Sigmoid colon (tissue), 7 donors: ENCODE data around the gene CHTF18. TPM values are rescaled to one million over a fixed set of nuclear protein-coding genes. Genes with fewer than 3 reads are reported as not detected.

ENCODE experiments used
- DNase-seq: peaks from one replicate; pipeline ENCODE4 v3.0.0-alpha.2; 2019
- H3K27ac ChIP-seq, 4 donors: fragments of 200-600 bp; sonication (generic); one replicate each; pipeline ENCODE4 v1.5.1; 2016 to 2019; ENCODE audit warnings: mild to moderate bottlenecking in 1 of 4
- H3K27me3 ChIP-seq, 3 donors: fragments of 200-600 bp; sonication (generic); one replicate each; pipeline ENCODE4 v1.5.1; 2019; ENCODE audit warnings: mild to moderate bottlenecking in 1 of 3
- H3K36me3 ChIP-seq, 4 donors: fragments of 200-600 bp; sonication (generic); one replicate each; pipeline ENCODE4 v1.5.1; 2016 to 2019
- H3K4me1 ChIP-seq, 4 donors: fragments of 200-600 bp; sonication (generic); one replicate each; pipeline ENCODE4 v1.5.1; 2017 to 2019
- H3K4me3 ChIP-seq, 4 donors: fragments of 200-600 bp; sonication (generic); one replicate each; pipeline ENCODE4 v1.5.1; 2017 to 2019; ENCODE audit warnings: mild to moderate bottlenecking in 2 of 4, moderate library complexity in 1 of 4
- H3K9me3 ChIP-seq, 4 donors: fragments of 200-600 bp in 3 of 4; sonication (generic) in 3 of 4; one replicate each; pipeline versions ENCODE4 v1.5.1 to v1.6.1; 2013 to 2019
- EP300 ChIP-seq, 4 donors: sonication (generic); formaldehyde crosslinking; IDR thresholded peaks; one replicate each; pipeline ENCODE4 v1.6.1; 2017; ENCODE audit warnings: antibody characterized with exemption in 4 of 4
- POLR2A ChIP-seq, 2 donors: fragments of 450-650 bp; IDR thresholded peaks; one replicate each; pipeline ENCODE4 v1.6.1; 2016; ENCODE audit warnings: antibody characterized with exemption in 2 of 2, mild to moderate bottlenecking in 2 of 2, moderate library complexity in 2 of 2
- POLR2AphosphoS5 ChIP-seq, 4 donors: sonication (generic); formaldehyde crosslinking; IDR thresholded peaks; one replicate each; pipeline ENCODE4 v1.6.1; 2017; ENCODE audit warnings: antibody characterized with exemption in 4 of 4
- WGBS, 2 donors: extraction: QIAGEN DNeasy Blood & Tissue Kit; methylation state at CpG; one replicate each; pipeline ENCODE4 v1.1.7; 2013; 5-methylcytosine and 5-hydroxymethylcytosine counted together
- intact Hi-C: fragments of 100-400 bp; cut with DNase I; formaldehyde crosslinking; loops from one replicate; pipeline ENCODE4 v1.15.1; 2023
- polyA plus RNA-seq, 3 donors: library from polyadenylated mRNA; stranded (reverse); fragments of 200-250 nt; gene quantifications; one replicate each; pipeline ENCODE4 v1.2.3, GENCODE V29; 2013
- total RNA-seq, 4 donors: library from RNA; depleted of rRNA; stranded (reverse); fragments of >200 nt; gene quantifications; one replicate each; pipeline ENCODE4 v1.1.0, GENCODE V29; 2016
- TF ChIP-seq, protein P1 (sequence below), 4 experiments: fragments of 450-650 bp in 3 of 4; fragments of 200-600 bp in 1 of 4; IDR thresholded peaks; one replicate each; pipeline ENCODE4 v1.5.1; 2016 to 2019; ENCODE audit warnings: antibody characterized with exemption in 4 of 4, mild to moderate bottlenecking in 3 of 4, moderate library complexity in 2 of 4
- donor health status: healthy with polysubstance abuse.
- donor health status: Bipolar disorder and iron deficiency.
- donor health status: healthy.

CHTF18 gene
- total and polyA plus RNA-seq, 7 donors, result 1.8 to 29.2 (median 5.0) TPM

DNA sequence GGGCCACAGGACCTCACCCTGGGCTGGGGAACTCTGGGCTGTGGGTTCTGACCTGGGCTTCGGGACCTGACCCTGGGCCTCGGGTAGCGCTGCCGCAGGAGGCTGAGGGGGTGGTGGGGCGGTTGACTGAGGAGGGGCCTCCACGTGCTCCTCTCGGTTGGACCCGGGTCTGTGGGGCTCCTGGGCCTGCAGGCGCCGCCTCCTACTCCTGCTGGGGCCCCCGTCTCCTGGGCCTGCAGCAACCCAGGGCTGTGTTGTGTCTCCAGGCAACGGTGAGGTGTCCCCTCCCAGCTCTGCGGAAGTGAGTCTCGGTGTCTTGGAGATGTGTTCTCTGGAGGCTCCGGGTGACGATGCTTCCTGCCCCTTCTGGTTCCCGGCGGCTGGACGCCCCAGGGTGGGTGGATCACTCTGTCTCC, 53.6 kb downstream of the CHTF18 start:
- 67 to 68% methylated on average over 19 of the region's 19 CpGs for WGBS, 2 donors
- peaks cover 0 to 61% (median 13%) of the 10 kb centered on the region in 3 donors for H3K27me3 ChIP-seq
- intact Hi-C loops, result no loop called here
- no peaks in the 10 kb centered on the region for H3K4me1 ChIP-seq
- no peak for DNase-seq
- H3K36me3 ChIP-seq, result no peaks in the 10 kb centered on the region
- H3K4me3 ChIP-seq, result no peak overlapping the region
- H3K27ac ChIP-seq, result no peak overlapping the region
- H3K9me3 ChIP-seq, result peaks cover 0 to 2% (median under 1%) of the 10 kb centered on the region in 4 donors
- TF ChIP-seq EP300 (IDR thresholded peaks at IDR 0.05) (no peak), POLR2AphosphoS5 (IDR thresholded peaks at IDR 0.05) (no peak), POLR2A (IDR thresholded peaks at IDR 0.05) (no peak)
- TF ChIP-seq, protein P1, sequence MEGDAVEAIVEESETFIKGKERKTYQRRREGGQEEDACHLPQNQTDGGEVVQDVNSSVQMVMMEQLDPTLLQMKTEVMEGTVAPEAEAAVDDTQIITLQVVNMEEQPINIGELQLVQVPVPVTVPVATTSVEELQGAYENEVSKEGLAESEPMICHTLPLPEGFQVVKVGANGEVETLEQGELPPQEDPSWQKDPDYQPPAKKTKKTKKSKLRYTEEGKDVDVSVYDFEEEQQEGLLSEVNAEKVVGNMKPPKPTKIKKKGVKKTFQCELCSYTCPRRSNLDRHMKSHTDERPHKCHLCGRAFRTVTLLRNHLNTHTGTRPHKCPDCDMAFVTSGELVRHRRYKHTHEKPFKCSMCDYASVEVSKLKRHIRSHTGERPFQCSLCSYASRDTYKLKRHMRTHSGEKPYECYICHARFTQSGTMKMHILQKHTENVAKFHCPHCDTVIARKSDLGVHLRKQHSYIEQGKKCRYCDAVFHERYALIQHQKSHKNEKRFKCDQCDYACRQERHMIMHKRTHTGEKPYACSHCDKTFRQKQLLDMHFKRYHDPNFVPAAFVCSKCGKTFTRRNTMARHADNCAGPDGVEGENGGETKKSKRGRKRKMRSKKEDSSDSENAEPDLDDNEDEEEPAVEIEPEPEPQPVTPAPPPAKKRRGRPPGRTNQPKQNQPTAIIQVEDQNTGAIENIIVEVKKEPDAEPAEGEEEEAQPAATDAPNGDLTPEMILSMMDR (IDR thresholded peaks at IDR 0.05), result no peak

DNA sequence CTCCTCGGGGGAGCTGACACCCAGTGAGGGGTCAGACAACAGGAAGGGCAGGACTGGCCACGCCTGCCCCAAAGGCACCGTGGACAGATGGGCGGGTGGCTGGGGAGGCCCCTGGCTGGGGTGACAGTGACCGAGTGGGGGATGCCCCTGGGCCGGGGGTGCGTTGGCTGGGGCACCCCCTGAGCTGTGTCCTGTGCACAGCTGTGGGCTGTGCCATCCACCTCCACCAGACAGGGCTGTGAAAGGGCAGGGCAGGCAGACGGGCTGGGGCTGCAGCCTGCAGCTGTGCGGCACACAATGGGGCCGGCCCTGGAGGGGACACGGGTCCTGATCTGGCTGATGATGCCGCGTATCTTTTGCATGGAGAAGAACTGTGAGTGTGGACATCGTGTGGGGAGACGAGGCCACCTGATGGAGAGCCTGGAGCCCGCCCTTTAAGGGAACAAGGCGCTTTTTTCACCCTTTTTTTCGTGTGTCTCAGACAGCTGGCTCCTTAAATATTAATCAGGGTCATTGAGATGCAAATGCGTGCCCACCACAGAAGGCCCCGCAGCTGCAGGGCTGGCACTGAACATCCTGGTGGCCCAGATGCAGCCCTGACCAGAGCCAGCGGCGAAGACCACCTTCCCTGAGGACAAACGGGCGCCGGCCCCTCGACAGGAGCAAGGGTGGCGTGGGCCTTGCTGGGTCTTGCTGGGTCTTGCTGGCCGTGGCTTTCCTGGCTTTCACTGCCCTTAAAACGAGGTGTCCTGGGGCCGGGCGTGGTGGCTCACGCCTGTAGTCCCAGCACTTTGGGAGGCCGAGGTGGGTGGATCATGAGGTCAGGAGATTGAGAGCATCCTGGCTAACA, 54.5 kb downstream of the CHTF18 start:
- peaks cover 0 to 61% (median 13%) of the 10 kb centered on the region in 3 donors for H3K27me3 ChIP-seq
- no peak overlapping the region for H3K4me3 ChIP-seq
- H3K36me3 ChIP-seq, result no peaks in the 10 kb centered on the region
- H3K4me1 ChIP-seq, result no peaks in the 10 kb centered on the region
- no peaks in the 10 kb centered on the region for H3K9me3 ChIP-seq
- H3K27ac ChIP-seq, result no peak overlapping the region
- TF ChIP-seq, protein P1 (IDR thresholded peaks at IDR 0.05), result no peak
- TF ChIP-seq EP300 (IDR thresholded peaks at IDR 0.05) (no peak), POLR2AphosphoS5 (IDR thresholded peaks at IDR 0.05) (no peak)
- intact Hi-C loops, result no loop called here
- DNase-seq, result no peak
- WGBS, 2 donors, result 70 to 84% methylated on average over 33 of the region's 33 CpGs

DNA sequence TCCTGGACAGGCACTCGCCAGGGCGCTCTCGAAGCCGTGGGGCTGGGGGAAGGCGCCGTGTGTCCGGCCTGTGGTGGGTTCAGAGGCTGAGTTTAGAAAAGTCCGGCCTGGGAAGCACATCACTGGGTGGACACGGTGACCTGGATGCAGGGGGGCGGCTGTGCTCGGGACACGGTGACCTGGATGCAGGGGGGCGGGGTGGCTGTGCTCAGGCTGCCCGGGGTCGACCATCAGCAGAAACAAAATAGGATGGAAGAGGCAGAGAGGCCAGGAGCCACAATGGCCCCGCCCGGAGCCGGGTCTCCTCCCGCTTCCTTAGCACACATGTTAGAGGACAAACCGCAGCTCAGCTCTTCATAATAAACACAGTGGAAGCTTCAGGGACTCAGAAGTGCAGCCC, 55.4 kb downstream of the CHTF18 start:
- intact Hi-C loops, result no loop called here
- WGBS, 2 donors, result 82 to 88% methylated on average over 20 of the region's 20 CpGs
- no peak for TF ChIP-seq EP300 (IDR thresholded peaks at IDR 0.05)
- TF ChIP-seq, protein P1 (IDR thresholded peaks at IDR 0.05), result no peak
- TF ChIP-seq POLR2AphosphoS5 (IDR thresholded peaks at IDR 0.05), result no peak
- no peak for TF ChIP-seq POLR2A (IDR thresholded peaks at IDR 0.05)

DNA sequence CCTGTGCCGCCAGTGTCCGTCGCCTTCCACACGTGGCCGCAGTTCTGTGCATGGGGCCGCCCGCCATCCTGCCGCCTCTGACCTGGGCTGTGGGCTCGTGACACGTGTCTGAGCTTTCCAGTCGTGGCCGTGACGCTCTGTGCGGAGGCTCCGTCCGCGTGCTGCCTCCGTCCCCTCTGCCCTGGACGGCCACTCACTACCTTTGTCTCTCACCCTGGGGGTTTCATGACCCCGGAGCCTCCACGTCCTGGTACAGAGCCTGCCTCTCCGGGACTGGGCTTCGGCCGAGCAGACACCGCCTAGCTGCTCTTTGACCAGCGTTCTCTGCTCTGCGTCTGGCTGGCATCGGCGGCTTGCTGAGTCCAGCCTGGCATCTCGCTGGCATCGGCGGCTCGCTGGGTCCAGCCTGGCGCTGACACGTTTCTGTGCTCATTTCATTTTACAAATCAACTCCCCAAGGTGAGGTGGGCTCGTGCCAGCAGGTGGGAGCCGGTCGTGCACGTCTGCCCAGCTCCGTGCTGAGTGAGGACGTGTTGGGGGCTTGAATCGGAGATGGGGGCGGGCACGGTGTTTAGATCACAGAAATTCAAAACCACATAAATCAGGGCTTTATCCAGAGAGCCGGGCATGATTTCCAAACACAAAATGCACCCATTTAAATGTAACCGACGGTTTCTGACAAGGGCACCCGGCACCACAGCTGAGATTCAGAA, 56.4 kb downstream of the CHTF18 start:
- peak; percentile 56 for DNase-seq
- Histone ChIP-seq H3K36me3 (no peaks in the 10 kb centered on the region), H3K4me3 (no peak overlapping the region), H3K9me3 (no peaks in the 10 kb centered on the region), H3K4me1 (no peaks in the 10 kb centered on the region), H3K27me3 (peaks cover 0 to 46% (median 13%) of the 10 kb centered on the region in 3 donors), H3K27ac (no peak overlapping the region)
- 92 to 94% methylated on average over 48 of the region's 48 CpGs for WGBS, 2 donors
- intact Hi-C loops, result no loop called here
- TF ChIP-seq POLR2AphosphoS5 (IDR thresholded peaks at IDR 0.05) (no peak), POLR2A (IDR thresholded peaks at IDR 0.05) (no peak), EP300 (IDR thresholded peaks at IDR 0.05) (no peak)
- TF ChIP-seq, protein P1 (IDR thresholded peaks at IDR 0.05), result no peak

More for the DNA sequence above, 55.4 kb downstream of the CHTF18 start:
- Histone ChIP-seq H3K36me3 (no peaks in the 10 kb centered on the region), H3K27me3 (peaks cover 0 to 56% (median 13%) of the 10 kb centered on the region in 3 donors), H3K4me3 (no peak overlapping the region), H3K9me3 (no peaks in the 10 kb centered on the region), H3K27ac (no peak overlapping the region), H3K4me1 (no peaks in the 10 kb centered on the region)
- no peak for DNase-seq
